Hepatocyte (in vitro differentiated cells): ENCODE data around the gene POFUT2.

Source experiments
- CTCF ChIP-seq: fragments of 200-600 bp; sonication (generic); IDR thresholded peaks from 2 replicates; pipeline ENCODE4 v1.5.1; 2016; ENCODE audit warnings: antibody characterized with exemption, mild to moderate bottlenecking; ENCODE audit not compliant: poor library complexity
- EZH2 ChIP-seq: fragments of 200-600 bp; sonication (generic); IDR thresholded peaks from 2 replicates; pipeline ENCODE4 v1.6.1; 2016; ENCODE audit warnings: antibody characterized with exemption, mild to moderate bottlenecking, borderline replicate concordance
- EZH2phosphoT487 ChIP-seq: fragments of 200-600 bp; sonication (generic); IDR thresholded peaks from one replicate; pipeline ENCODE4 v1.6.1; 2018; ENCODE audit warnings: antibody characterized with exemption, mild to moderate bottlenecking, low read depth, moderate library complexity; ENCODE audit not compliant: unreplicated experiment, severe bottlenecking

GRCh38 chr21:45310459-45310858 lies 22.8 kb upstream of the POFUT2 start:
- TF ChIP-seq CTCF (no peak), EZH2 (no peak), EZH2phosphoT487 (no peak)
